Stimulated activated CD8-positive, alpha-beta memory T cell treated with anti-CD3 and anti-CD28 coated beads, Interleukin-7, amount 100 ng/mL, for 1 hour (primary cell): ENCODE results near the gene SUPT7L.
"Not testable (repeated sequence)": the region's sequence is repeated elsewhere in the genome, so short reads cannot be mapped to it uniquely, and the experiment has no call there.

Experiments
- DNase-seq, 2 donors: peaks; one replicate each; pipeline ENCODE4 v3.0.0-alpha.2; 2020; ENCODE audit warnings: low read depth in 2 of 2

The SUPT7L gene

GRCh38 chr2:27685577-27685976 is 22.2 kb upstream of the SUPT7L start:
- no peak for DNase-seq

- not testable (repeated sequence) for DNase-seq
These were observed 21.6 kb upstream of the SUPT7L start for GRCh38 chr2:27685006-27685405.

GRCh38 chr2:27683390-27684071 is 20.1 kb upstream of the SUPT7L start:
- DNase-seq: peak; percentile 65 to 77

GRCh38 chr2:27682334-27682771 is 18.9 kb upstream of the SUPT7L start:
- not testable (repeated sequence) for DNase-seq

GRCh38 chr2:27681841-27682240 is 18.4 kb upstream of the SUPT7L start:
- no peak for DNase-seq

GRCh38 chr2:27680571-27680970 is 17.2 kb upstream of the SUPT7L start:
- DNase-seq: no peak

GRCh38 chr2:27672723-27673486 is 9.5 kb upstream of the SUPT7L start:
- no peak for DNase-seq

- no peak for DNase-seq
These were observed 7.8 kb upstream of the SUPT7L start for GRCh38 chr2:27671235-27671634.

GRCh38 chr2:27667446-27667845 is 4.0 kb upstream of the SUPT7L start:
- DNase-seq: no peak

GRCh38 chr2:27664622-27665363 is 1.4 kb upstream of the SUPT7L start:
- DNase-seq: no peak

GRCh38 chr2:27664154-27664574 is 750 bp upstream of the SUPT7L start:
- DNase-seq: no peak

- no peak for DNase-seq
These were observed 2.0 kb downstream of the SUPT7L start for GRCh38 chr2:27661371-27661770.

GRCh38 chr2:27655155-27655951 is 8.1 kb downstream of the SUPT7L start:
- no peak for DNase-seq

GRCh38 chr2:27653397-27653796 is 10.0 kb downstream of the SUPT7L start:
- DNase-seq: no peak

GRCh38 chr2:27652790-27653189 is 10.6 kb downstream of the SUPT7L start:
- DNase-seq: no peak

- no peak for DNase-seq
These were observed 11.1 kb downstream of the SUPT7L start for GRCh38 chr2:27652341-27652740.

- DNase-seq: no peak
These were observed 12.4 kb downstream of the SUPT7L start for GRCh38 chr2:27651056-27651455.

GRCh38 chr2:27647737-27648136 is 15.7 kb downstream of the SUPT7L start:
- no peak for DNase-seq

- no peak for DNase-seq
These were observed 16.1 kb downstream of the SUPT7L start for GRCh38 chr2:27647289-27647688.

GRCh38 chr2:27645197-27645596 is 18.2 kb downstream of the SUPT7L start:
- no peak for DNase-seq

- no peak for DNase-seq
These were observed 22.6 kb downstream of the SUPT7L start for GRCh38 chr2:27640722-27641245.
